ENCODE measurements around the gene MTCH1.
"Not testable (repeated sequence)": the region's sequence is repeated elsewhere in the genome, so short reads cannot be mapped to it uniquely, and the experiment has no call there.

MTCH1 gene

GRCh38 chr6:36954262-36954931 lies 31.6 kb downstream of the MTCH1 start, which contains the start of gene PI16:
Gene PI16, plus strand, starts transcription at chr6:36954738. Its CDS starts 23 bp downstream, at chr6:36954761.
- no peak within 1 kb of the TSS for H3K4me3 ChIP-seq (ENCODE audit: low read depth, low read length)

DNA sequence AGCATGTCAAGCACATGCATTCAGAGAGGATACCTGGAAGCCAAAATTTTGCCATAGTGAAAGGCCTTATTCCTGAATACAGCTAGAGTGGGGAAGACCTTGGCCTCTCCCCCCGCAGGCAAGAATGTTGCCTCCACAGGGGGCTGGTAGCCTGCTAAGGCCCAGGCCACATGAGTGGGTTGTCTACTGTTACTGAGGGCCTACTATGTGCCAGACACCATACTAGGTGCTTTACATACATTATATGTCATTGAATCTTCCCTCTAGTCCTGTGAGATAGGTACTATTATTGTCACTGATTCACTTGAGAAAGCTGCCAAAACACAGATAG lies 32.1 kb downstream of the MTCH1 start:
- no peak overlapping the region for H3K4me3 ChIP-seq (ENCODE audit: low read depth, low read length)

- H3K4me3 ChIP-seq (ENCODE audit: low read depth, low read length): no peak overlapping the region
These were observed 36.4 kb downstream of the MTCH1 start for GRCh38 chr6:36949636-36950035.

GRCh38 chr6:36949076-36949475 lies 36.9 kb downstream of the MTCH1 start:
- not testable (repeated sequence) for H3K4me3 ChIP-seq (ENCODE audit: low read depth, low read length)

DNA sequence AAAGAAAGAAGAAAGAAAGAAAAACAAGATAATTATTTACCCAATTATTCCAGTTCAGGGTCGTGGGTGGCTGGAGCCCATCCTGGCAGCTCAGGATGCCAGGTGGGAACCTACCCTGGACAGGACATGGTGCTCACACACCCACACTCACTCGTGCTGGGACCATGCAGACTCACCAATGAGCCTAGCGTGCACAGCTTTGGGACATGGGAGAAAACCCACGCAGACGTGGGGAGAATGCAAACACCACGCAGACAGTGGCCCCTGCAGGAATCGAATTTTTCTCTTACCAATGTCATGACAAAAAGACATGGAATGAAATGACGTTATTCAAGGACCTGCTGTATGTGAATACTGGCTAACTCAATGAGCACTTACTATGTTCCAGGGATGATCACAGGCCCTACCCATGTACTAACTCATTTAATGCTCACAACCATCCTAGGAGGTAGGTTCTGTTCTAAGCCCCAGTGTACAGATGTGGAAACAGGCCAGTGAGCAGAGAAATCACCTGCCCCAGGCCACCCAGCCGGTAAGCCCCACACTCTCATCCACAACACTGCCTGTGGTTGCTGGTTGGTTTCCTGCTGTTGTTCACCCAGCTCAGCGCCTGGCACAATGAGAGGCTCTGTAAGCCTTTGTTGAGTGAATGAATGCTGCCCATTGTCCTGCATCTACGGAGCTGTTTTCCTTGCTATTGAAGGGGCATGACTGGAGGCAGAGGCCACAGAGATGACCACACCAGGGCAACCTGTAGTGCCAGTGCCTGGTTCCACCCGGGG lies 38.2 kb downstream of the MTCH1 start:
- H3K4me3 ChIP-seq (ENCODE audit: low read depth, low read length): no peak overlapping the region

- H3K4me3 ChIP-seq (ENCODE audit: low read depth, low read length): no peak overlapping the region
These were observed 39.5 kb downstream of the MTCH1 start for GRCh38 chr6:36946526-36946925.

DNA sequence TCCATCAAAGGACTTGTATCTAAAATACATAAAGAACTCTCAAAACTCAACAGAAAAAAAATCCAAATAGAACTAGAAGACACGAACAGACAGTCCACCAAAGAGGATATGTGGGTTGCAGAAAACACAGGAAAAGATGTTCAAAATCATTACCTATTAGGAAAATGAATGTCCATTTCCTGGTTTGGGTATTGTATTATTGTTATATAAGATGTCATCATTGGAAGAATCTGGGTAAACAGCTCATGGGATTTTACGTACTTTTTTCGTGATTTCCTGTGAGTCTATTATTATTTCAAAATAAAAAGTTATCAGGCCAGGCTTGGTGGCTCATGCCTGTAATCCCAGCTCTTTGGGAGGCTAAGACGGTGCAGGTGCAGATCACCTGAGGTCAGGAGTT lies 40.7 kb downstream of the MTCH1 start:
- no peak overlapping the region for H3K4me3 ChIP-seq (ENCODE audit: low read depth, low read length)

- H3K4me3 ChIP-seq (ENCODE audit: low read depth, low read length): no peak overlapping the region
These were observed 41.3 kb downstream of the MTCH1 start for GRCh38 chr6:36944650-36945049.

GRCh38 chr6:36942329-36942728 lies 43.7 kb downstream of the MTCH1 start:
- not testable (repeated sequence) for H3K4me3 ChIP-seq (ENCODE audit: low read depth, low read length)

DNA sequence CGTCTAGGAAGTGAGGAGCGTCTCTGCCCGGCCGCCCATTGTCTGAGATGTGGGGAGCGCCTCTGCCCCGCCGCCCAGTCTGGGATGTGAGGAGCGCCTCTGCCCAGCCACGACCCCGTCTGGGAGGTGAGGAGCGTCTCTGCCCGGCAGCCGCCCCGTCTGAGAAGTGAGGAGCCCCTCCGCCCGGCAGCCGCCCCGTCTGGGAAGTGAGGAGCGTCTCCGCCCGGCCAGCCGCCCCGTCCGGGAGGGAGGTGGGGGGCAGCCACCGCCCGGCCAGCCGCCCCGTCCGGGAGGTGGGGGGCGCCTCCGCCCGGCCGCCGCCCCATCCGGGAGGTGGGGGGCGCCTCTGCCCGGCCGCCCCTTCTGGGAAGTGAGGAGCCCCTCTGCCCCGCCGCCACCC lies 44.4 kb downstream of the MTCH1 start:
- H3K4me3 ChIP-seq (ENCODE audit: low read depth, low read length): not testable (repeated sequence)

DNA sequence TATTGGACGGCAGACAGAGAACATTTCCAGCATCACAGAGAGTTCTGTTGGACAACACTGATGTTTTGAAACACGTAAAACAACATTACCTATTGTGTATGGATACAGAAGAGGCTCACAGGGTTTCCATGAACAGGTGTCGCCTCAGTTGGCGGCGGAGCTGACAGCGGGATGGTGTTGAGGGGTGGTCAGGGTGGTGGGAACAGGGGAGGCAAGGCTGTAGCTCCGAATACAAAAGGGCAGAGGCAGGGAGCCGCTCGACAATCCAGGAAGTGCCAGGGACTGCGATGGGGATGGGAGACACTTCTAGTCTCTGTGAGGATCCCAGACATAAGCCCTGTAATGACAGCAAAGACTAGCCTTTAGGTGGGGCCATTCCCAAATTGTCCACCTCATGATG lies 46.0 kb downstream of the MTCH1 start:
- H3K4me3 ChIP-seq (ENCODE audit: low read depth, low read length): no peak overlapping the region

- not testable (repeated sequence) for H3K4me3 ChIP-seq (ENCODE audit: low read depth, low read length)
These were observed 47.0 kb downstream of the MTCH1 start for GRCh38 chr6:36939005-36939404.

DNA sequence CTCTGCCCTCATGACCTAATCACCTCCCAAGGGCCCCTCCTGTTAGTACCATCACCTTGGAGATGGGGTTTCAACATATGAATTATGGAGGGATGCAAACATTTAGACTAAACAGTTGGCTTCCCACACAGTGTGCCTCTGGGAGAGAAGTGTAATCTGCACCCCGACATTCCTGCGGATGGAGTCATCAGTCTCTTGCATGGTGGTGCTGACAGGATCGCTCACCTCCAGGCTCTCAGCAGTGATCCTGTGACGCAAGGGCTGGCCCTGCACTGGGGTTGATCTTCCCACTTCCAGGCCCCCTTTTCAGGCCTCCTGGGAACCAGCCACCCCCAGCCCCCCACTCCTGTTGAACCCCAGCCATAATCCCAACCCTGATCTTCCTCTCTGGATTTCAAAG lies 47.5 kb downstream of the MTCH1 start:
- H3K4me3 ChIP-seq (ENCODE audit: low read depth, low read length): no peak overlapping the region

GRCh38 chr6:36937896-36938295 lies 48.1 kb downstream of the MTCH1 start:
- no peak overlapping the region for H3K4me3 ChIP-seq (ENCODE audit: low read depth, low read length)

DNA sequence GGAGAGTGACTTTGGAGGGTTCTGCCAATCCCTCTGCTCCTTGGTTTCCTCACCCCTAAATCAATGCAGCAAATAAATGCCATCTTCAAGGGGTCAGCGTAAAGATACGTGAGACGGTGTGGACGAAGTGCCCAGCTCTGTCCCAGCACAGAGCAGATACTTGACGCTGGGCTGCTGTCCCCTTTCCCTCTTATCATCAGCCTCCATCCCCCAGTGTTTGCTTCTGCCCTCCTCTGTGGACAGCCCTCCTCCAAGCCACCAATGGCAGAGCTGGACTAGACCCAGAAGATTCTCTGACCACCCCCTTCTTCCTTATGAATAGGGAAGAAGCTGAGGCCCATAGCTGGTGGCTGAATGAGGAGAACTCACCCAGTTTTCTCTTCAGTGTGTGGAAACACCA lies 49.2 kb downstream of the MTCH1 start:
- H3K4me3 ChIP-seq (ENCODE audit: low read depth, low read length): no peak overlapping the region

DNA sequence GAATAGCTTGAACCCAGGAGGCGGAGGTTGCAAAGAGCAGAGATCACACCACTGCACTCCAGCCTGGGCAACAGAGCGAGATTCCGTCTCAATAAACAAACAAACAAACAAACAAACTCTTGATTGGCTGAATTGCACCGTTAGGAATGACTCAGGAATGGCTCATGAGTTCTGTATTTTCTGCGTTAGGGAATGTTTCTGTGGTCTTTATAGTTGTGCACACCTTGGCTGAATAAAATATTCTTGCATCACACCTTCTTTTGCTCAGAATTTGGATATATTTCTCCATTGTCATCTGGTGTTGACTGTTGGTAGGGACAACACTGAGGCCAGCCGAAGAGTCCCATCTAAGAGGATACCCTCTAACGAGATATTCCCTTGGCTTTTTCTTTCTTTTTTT lies 51.1 kb downstream of the MTCH1 start:
- H3K4me3 ChIP-seq (ENCODE audit: low read depth, low read length): no peak overlapping the region

DNA sequence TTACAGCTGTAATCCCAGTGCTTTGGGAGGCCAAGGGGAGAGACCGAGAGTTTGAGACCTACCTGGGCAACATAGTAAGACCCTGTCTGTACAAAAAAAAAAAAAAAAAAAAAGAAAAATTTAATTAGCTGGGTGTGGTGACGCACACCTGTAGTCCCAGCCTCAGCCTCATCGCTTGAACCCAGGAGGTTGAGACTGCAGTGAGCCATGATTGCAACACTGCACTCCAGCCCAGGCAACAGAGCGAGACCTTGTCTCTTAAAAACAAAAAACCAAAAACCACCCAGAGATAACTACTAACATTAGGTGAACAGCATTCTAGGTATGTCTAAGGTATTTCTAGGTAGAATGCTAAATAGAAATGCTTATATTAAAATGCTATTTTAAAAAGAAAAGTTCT lies 52.5 kb downstream of the MTCH1 start:
- H3K4me3 ChIP-seq (ENCODE audit: low read depth, low read length): no peak overlapping the region

DNA sequence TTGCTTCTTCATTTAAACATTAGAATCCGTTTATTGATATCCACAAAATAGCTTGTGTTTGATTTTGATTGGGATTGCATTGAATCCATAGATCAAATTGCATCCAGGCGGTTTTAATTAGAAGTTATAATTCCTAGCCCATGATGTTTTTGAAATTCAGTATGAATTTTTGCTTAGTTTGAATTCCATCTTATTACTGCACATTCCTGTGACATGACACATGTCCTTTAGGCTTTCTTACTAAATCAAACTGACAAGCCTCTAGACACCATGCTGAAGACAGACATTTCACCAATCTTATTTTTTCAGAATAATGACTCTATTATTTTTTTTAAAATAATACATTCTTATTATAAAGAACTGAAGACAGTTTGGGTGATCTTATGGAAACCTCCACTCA lies 52.9 kb downstream of the MTCH1 start:
- no peak overlapping the region for H3K4me3 ChIP-seq (ENCODE audit: low read depth, low read length)

- H3K4me3 ChIP-seq (ENCODE audit: low read depth, low read length): no peak overlapping the region
These were observed 55.5 kb downstream of the MTCH1 start for GRCh38 chr6:36930483-36930882.

DNA sequence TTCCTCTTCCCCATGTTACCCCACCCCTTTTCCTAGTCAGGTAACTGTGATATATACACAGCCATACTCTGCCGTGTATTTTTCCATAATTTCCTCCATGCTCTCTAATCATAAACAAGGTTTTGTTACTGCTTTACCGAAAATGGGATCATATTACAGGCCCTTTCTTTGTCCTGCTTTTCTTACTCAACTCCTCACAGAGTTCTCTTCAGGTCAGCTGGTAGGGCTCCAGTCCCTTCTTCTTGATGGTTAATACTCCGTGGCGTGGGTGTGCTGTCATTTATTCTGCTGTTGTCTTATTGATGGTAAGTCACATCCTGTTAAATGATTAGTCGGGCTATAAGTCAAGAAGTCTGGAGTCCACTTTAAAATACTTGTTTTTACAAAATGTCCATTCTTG lies 56.4 kb downstream of the MTCH1 start:
- H3K4me3 ChIP-seq (ENCODE audit: low read depth, low read length): no peak overlapping the region

DNA sequence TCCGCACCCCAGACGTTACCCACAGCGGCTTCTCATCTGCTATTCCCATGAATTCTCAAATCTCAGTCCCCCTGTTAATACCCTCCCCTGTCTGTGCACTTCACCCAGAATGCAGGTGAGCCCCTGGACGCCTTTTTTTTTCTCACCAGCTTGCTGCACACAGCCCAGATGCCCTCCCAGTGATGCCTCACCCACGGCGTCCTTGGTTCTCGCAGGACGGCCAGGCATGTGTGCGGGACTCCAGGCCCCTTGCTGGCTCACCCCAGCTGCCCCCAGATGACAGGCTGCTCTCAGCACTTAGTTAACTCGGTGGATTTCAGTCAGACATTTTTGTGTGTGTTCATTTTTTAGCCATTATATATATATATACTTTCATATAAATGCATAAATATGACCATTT lies 56.8 kb downstream of the MTCH1 start:
- H3K4me3 ChIP-seq (ENCODE audit: low read depth, low read length): no peak overlapping the region

- H3K4me3 ChIP-seq (ENCODE audit: low read depth, low read length): no peak overlapping the region
These were observed 57.5 kb downstream of the MTCH1 start for GRCh38 chr6:36928547-36928918.

All from iPS-11a (cell line).